ENCODE data around the gene STYXL1.
"Not testable (repeated sequence)": the region's sequence is repeated elsewhere in the genome, so short reads cannot be mapped to it uniquely, and the experiment has no call there.

- not testable (repeated sequence) for TF ChIP-seq CTCF (IDR thresholded peaks at IDR 0.05; ENCODE audit: low read depth, low read length, poor library complexity, severe bottlenecking); EZH2phosphoT487 (IDR thresholded peaks at IDR 0.05; ENCODE audit: borderline replicate concordance, low read length)
These were observed 4.9 kb upstream of the STYXL1 start for GRCh38 chr7:76052681-76053080.
